Measurements from ENCODE around the gene PHC2. TPM values are rescaled to one million over a fixed set of nuclear protein-coding genes. Genes with fewer than 3 reads are reported as not detected.
A peak's percentile ranks its signal among the peaks of the same experiment; 100 is the strongest.

The PHC2 gene
- total and polyA plus RNA-seq, 2 of the 13 experiments (the other 11 are each of a cell fraction or from before 2014, with no cell fraction given): 52.5 to 84.9 TPM

GRCh38 chr1:33367485-33368405 is 63.1 kb downstream of the PHC2 start (continued):
- TF ChIP-seq MAFG (CRISPR knock-in tag; IDR thresholded peaks at IDR 0.05): no peak
- TF ChIP-seq SMC3 (IDR thresholded peaks at IDR 0.05; ENCODE audit: low read length): peak; percentile 85
- TF ChIP-seq MBNL3 (CRISPR knock-in tag; conservative IDR thresholded peaks at IDR 0.05): no peak
- TF ChIP-seq PATZ1 (CRISPR knock-in tag; IDR thresholded peaks at IDR 0.05): peak; percentile 39; the same call in 1 of the 2 replicates
- TF ChIP-seq EP300 (IDR thresholded peaks at IDR 0.05; ENCODE audit: low read depth in 2 of 2, low read length in 2 of 2): no peak
- TF ChIP-seq EP300 (CRISPR knock-in tag; IDR thresholded peaks at IDR 0.05; ENCODE audit: borderline replicate concordance): no peak
- TF ChIP-seq ZNF468 (CRISPR knock-in tag; IDR thresholded peaks at IDR 0.05): no peak
- TF ChIP-seq ZSCAN21 (CRISPR knock-in tag; IDR thresholded peaks at IDR 0.05; ENCODE audit: borderline replicate concordance): no peak
- TF ChIP-seq NFE2L1 (CRISPR knock-in tag; IDR thresholded peaks at IDR 0.05; ENCODE audit: borderline replicate concordance): no peak
- TF ChIP-seq HNF4A (CRISPR knock-in tag; IDR thresholded peaks at IDR 0.05): no peak
- TF ChIP-seq REXO4 (CRISPR knock-in tag; IDR thresholded peaks at IDR 0.05; ENCODE audit: borderline replicate concordance): no peak
- TF ChIP-seq HNRNPLL (IDR thresholded peaks at IDR 0.05; ENCODE audit: low read depth, low read length, poor library complexity, severe bottlenecking): no peak
- TF ChIP-seq HNRNPUL1 (IDR thresholded peaks at IDR 0.05; ENCODE audit: low read depth, low read length): no peak
- TF ChIP-seq FIP1L1 (IDR thresholded peaks at IDR 0.05; ENCODE audit: borderline replicate concordance, insufficient read depth, low read depth, low read length): no peak
- TF ChIP-seq ZSCAN30 (CRISPR knock-in tag; IDR thresholded peaks at IDR 0.05): no peak
- TF ChIP-seq NONO (IDR thresholded peaks at IDR 0.05): no peak
- TF ChIP-seq NONO (CRISPR knock-in tag; conservative IDR thresholded peaks at IDR 0.05): no peak
- TF ChIP-seq SALL1 (CRISPR knock-in tag; IDR thresholded peaks at IDR 0.05): peak; percentile 27; the same call in 1 of the 2 replicates
- no peak for TF ChIP-seq SP2 (CRISPR knock-in tag; IDR thresholded peaks at IDR 0.05)
- no peak for TF ChIP-seq MED13 (CRISPR knock-in tag; IDR thresholded peaks at IDR 0.05)
- no peak for TF ChIP-seq ESRRA (CRISPR knock-in tag; IDR thresholded peaks at IDR 0.05; ENCODE audit: low read depth)
- TF ChIP-seq ZNF737 (CRISPR knock-in tag; IDR thresholded peaks at IDR 0.05; ENCODE audit: borderline replicate concordance): no peak
- TF ChIP-seq ZNF124 (CRISPR knock-in tag; IDR thresholded peaks at IDR 0.05): no peak
- TF ChIP-seq ZNF574 (CRISPR knock-in tag; IDR thresholded peaks at IDR 0.05): 0 out of 2 replicates have a peak, but pooled peaks have one; percentile 23

Data from HepG2 (cell line).